HL-60 (cell line): ENCODE results near the gene SRSF5.

Source experiments
- DNase-seq, 2 experiments: peaks; one replicate each; pipeline ENCODE4 v3.0.0-alpha.2; 2010 to 2020; ENCODE audit warnings: low read depth in 1 of 2, low spot score in 1 of 2
- H3K27ac ChIP-seq: fragments of 250-450 bp; sonication (Bioruptor Pico); replicated peaks from 2 replicates; pipeline ENCODE4 v1.5.1; 2020; ENCODE audit warnings: mild to moderate bottlenecking, moderate library complexity
- H3K27me3 ChIP-seq: fragments of 250-450 bp; sonication (Bioruptor Pico); 2 replicates; pipeline ENCODE4 v1.5.1; 2021; ENCODE audit warnings: mild to moderate bottlenecking, moderate library complexity; ENCODE audit not compliant: insufficient read depth, poor library complexity, severe bottlenecking
- H3K4me3 ChIP-seq: replicated peaks from 2 replicates; pipeline ENCODE4 v1.5.1; 2011; ENCODE audit warnings: mild to moderate bottlenecking, control low read depth, low read length; ENCODE audit not compliant: insufficient read depth
- CTCF ChIP-seq: IDR thresholded peaks from one replicate; pipeline ENCODE4 v1.5.1; 2011; ENCODE audit warnings: low read length, control low read depth, inconsistent platforms; ENCODE audit not compliant: insufficient read depth
- GABPA ChIP-seq: IDR thresholded peaks from 2 replicates; pipeline ENCODE4 v1.6.1; 2012; ENCODE audit warnings: low read depth
- POLR2AphosphoS5 ChIP-seq: IDR thresholded peaks from 2 replicates; pipeline ENCODE4 v1.6.1; 2012; ENCODE audit warnings: low read depth
- REST ChIP-seq: IDR thresholded peaks from 2 replicates; pipeline ENCODE4 v1.6.1; 2012; ENCODE audit warnings: low read depth; ENCODE audit not compliant: insufficient replicate concordance
- SPI1 ChIP-seq: IDR thresholded peaks from 2 replicates; pipeline ENCODE4 v1.6.1; 2012; ENCODE audit warnings: low read depth, mild to moderate bottlenecking, borderline replicate concordance

The SRSF5 gene

GRCh38 chr14:69795691-69796090, 28.7 kb downstream of the SRSF5 start:
- Histone ChIP-seq H3K4me3 (no peak overlapping the region), H3K27me3 (no peaks in the 10 kb centered on the region), H3K27ac (no peak overlapping the region)
- DNase-seq: no peak
- TF ChIP-seq POLR2AphosphoS5 (no peak), REST (no peak), CTCF (no peak), GABPA (no peak), SPI1 (no peak)

- Histone ChIP-seq H3K4me3 (no peak within 1 kb of the TSS), H3K27me3 (no peaks in the 10 kb centered on the region), H3K27ac (no peak within 1 kb of the TSS)
- TF ChIP-seq CTCF (no peak), GABPA (no peak), POLR2AphosphoS5 (no peak), REST (no peak), SPI1 (no peak)
- DNase-seq: peak in 1 of 2 experiments; percentile 1
Measured at GRCh38 chr14:69796797-69797500, 30.0 kb downstream of the SRSF5 start, which contains the start of gene SLC10A1. Gene SLC10A1, minus strand, starts transcription at chr14:69797241. Its CDS starts 86 bp downstream, at chr14:69797155.

GRCh38 chr14:69797573-69798338, 30.8 kb downstream of the SRSF5 start:
- Histone ChIP-seq H3K4me3 (no peak overlapping the region), H3K27ac (no peak overlapping the region), H3K27me3 (no peaks in the 10 kb centered on the region)
- no peak for DNase-seq
- TF ChIP-seq SPI1 (no peak), REST (no peak)
